Activated CD8-positive, alpha-beta memory T cell treated with anti-CD3 and anti-CD28 coated beads, Interleukin-2, amount 10 ng/mL, durations not matched to agents 7 days and 5 days (primary cell): Measurements from ENCODE around the gene GRIN3B. TPM values are rescaled to one million over a fixed set of nuclear protein-coding genes. Genes with fewer than 3 reads are reported as not detected.

Experiments used
- ATAC-seq: fragments of 150-1000 bp; cut with Tn5 transposase; one replicate; pipeline ENCODE4 v1.10.0; 2021; ENCODE audit warnings: moderate library complexity
- CTCF ChIA-PET: fragments of 350-600 bp; sonication (Branson Sonifier 250); formaldehyde crosslinking; loops from one replicate; lab custom pipeline; 2021; ENCODE audit warnings: antibody characterized with exemption; lab: Charles Lee
- DNase-seq: peaks from one replicate; pipeline ENCODE4 v3.0.0-alpha.2; 2020
- H3K27ac Mint-ChIP-seq: one replicate; pipeline ENCODE4 v1.8.0; 2021; ENCODE audit warnings: mild to moderate bottlenecking, mixed read lengths
- H3K27me3 Mint-ChIP-seq: one replicate; pipeline ENCODE4 v1.8.0; 2021; ENCODE audit warnings: mixed read lengths
- H3K36me3 Mint-ChIP-seq: one replicate; pipeline ENCODE4 v1.8.0; 2021; ENCODE audit warnings: mild to moderate bottlenecking, mixed read lengths
- H3K4me1 Mint-ChIP-seq: one replicate; pipeline ENCODE4 v1.8.0; 2021; ENCODE audit warnings: mixed read lengths
- H3K4me3 Mint-ChIP-seq: one replicate; pipeline ENCODE4 v1.8.0; 2021; ENCODE audit warnings: mild to moderate bottlenecking, moderate library complexity, mixed read lengths
- H3K9me3 Mint-ChIP-seq: one replicate; pipeline ENCODE4 v1.8.0; 2022; ENCODE audit warnings: low read depth, mixed read lengths
- total RNA-seq, 2 experiments: library from RNA; stranded (reverse); gene quantifications; one replicate each; pipeline ENCODE4 v1.2.3, GENCODE V29; 2021

Gene GRIN3B
- total RNA-seq, 2 experiments from 2014 or later, result not detected

DNA sequence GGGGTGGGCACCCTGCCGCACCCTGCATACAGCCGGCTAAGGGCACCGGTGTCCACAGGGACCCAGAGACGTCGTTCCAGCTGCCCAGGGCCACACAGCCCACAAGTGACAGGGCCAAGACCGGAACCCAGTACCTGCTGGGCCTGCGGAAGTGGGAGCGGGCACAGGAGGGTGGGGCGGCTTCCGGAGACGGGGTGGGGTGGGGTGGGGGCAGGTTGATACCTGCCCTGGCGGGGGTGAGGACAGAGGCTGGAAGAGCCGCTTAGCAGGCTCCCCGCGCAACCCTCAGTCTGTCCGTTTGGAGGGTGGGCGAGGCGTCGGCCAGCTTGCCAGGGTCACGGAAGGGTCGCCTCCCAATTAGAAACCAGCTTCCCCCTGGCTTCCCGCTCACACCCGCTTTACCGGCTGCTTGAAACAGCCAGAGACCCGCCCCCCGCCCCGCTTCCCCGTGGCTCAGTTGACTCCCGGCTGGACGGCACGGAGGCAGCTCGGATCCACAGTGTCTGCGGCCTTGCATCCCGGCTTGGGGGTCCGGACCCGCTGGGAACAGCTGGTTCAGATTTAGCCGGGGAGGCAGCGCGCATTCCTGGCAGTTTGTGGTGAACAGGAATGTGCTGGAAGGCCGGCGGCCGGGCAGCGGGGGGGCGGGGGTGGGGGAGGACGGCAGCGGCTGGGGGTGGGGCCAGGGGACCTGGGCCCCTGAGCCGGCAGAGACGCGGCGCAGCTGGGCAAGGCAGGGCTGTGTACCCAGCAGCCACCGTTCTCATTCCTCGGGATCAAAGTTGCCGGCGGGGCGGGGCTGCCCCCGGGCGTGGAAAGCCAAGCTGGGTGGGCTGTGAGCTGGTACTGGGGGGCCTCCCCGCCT lies 28.1 kb downstream of the GRIN3B start:
- Mint-ChIP-seq H3K4me3 (peak overlapping the region; percentile 91), H3K4me1 (peaks cover 31% of the 10 kb centered on the region), H3K9me3 (no peaks in the 10 kb centered on the region), H3K36me3 (peaks cover 21% of the 10 kb centered on the region), H3K27me3 (no peaks in the 10 kb centered on the region), H3K27ac (peak overlapping the region; percentile 81)
- peak; percentile 83 for DNase-seq
- CTCF ChIA-PET, result interaction anchor here (0.7 to 8.5 kb wide), 14 partner anchors 8 to 238 kb away, joined by 3 to 76 read pairs (median 4); partner anchors contain the start of genes ABCA7 and ARHGAP45
- ATAC-seq, result peak; percentile 45

DNA sequence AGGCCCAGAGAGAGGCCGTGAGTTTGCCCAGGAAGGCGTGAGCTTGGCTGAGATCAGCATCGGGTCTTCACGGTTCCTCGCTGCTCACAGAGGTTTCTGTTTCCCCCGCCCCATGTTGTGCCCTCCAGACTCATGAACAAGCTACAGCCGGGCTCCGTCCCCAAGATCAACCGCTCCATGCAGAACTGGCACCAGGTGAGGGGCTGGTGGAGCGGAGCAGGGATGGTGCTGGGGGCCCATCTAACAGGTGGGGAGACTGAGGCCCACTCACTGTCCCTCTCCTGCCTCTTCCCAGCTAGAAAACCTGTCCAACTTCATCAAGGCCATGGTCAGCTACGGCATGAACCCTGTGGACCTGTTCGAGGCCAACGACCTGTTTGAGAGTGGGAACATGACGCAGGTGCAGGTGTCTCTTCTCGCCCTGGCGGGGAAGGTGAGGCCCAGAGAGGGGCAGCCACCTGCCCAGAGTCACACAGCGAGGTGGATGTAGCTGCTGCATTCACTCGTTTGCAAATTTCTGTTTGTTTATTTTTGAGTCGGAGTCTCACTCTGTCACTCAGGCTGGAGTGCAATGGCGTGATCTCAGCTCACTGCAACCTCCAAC lies 32.1 kb downstream of the GRIN3B start:
- no peaks in the 10 kb centered on the region for H3K9me3 Mint-ChIP-seq
- H3K27me3 Mint-ChIP-seq, result no peaks in the 10 kb centered on the region
- ATAC-seq, result no peak
- DNase-seq, result no peak
- no peak overlapping the region for H3K4me3 Mint-ChIP-seq
- peaks cover 46% of the 10 kb centered on the region for H3K4me1 Mint-ChIP-seq
- CTCF ChIA-PET, result interaction anchor here (1.0 to 8.5 kb wide), 4 partner anchors 7 to 45 kb away, joined by 3 to 76 read pairs (median 5); partner anchors contain the start of gene ABCA7
- peaks cover 35% of the 10 kb centered on the region for H3K36me3 Mint-ChIP-seq
- H3K27ac Mint-ChIP-seq, result no peak overlapping the region

DNA sequence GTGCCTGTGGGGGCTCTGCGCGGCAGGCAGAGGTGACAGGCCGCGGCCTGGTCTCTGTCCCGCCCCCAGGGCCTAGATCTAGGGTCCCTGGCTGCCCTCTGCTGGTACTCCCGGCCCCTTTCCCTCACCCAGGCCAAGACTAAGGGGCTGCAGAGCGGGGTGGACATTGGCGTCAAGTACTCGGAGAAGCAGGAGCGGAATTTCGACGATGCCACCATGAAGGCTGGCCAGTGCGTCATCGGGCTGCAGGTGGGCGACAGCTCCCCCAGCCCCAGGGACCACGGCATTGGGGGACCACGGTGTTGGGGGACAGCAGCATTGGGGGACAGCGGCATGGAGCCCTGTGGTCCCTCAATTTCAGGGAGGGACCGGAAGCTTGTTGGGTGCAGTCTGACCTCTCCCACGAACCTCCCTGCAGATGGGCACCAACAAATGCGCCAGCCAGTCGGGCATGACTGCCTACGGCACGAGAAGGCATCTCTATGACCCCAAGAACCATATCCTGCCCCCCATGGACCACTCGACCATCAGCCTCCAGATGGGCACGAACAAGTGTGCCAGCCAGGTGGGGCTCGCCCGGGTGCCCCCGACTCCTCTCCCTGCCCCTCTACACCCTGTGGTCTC lies 35.9 kb downstream of the GRIN3B start:
- no peak for DNase-seq
- H3K36me3 Mint-ChIP-seq, result peaks cover 38% of the 10 kb centered on the region
- no peaks in the 10 kb centered on the region for H3K27me3 Mint-ChIP-seq
- H3K9me3 Mint-ChIP-seq, result no peaks in the 10 kb centered on the region
- H3K27ac Mint-ChIP-seq, result peak overlapping the region; percentile 49
- H3K4me1 Mint-ChIP-seq, result peaks cover 58% of the 10 kb centered on the region
- CTCF ChIA-PET, result interaction anchor here (1.0 to 8.5 kb wide), 5 partner anchors 8 to 208 kb away, joined by 3 to 76 read pairs (median 7); partner anchors contain the start of genes ARHGAP45 and CNN2
- H3K4me3 Mint-ChIP-seq, result no peak overlapping the region
- ATAC-seq, result no peak

DNA sequence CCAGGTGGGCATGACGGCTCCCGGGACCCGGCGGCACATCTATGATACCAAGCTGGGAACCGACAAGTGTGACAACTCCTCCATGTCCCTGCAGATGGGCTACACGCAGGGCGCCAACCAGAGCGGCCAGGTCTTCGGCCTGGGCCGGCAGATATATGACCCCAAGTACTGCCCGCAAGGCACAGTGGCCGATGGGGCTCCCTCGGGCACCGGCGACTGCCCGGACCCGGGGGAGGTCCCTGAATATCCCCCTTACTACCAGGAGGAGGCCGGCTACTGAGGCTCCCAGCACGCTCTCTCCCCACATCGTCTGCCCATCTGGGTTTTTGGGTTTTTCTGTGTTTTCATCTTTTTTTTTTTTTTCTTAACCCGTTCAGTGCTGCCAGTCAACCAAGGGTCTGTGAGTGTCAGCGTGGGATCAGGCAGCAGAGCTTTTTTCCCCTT lies 37.4 kb downstream of the GRIN3B start:
- CTCF ChIA-PET, result interaction anchor here (0.9 to 8.5 kb wide), 13 partner anchors 10 to 229 kb away, joined by 3 to 76 read pairs (median 3); partner anchors contain the start of genes ARHGAP45, CNN2, RNU6-2 and TMEM259
- Mint-ChIP-seq H3K27ac (peak overlapping the region; percentile 79), H3K27me3 (no peaks in the 10 kb centered on the region), H3K4me1 (peaks cover 59% of the 10 kb centered on the region), H3K9me3 (no peaks in the 10 kb centered on the region), H3K36me3 (peaks cover 32% of the 10 kb centered on the region), H3K4me3 (peak overlapping the region; percentile 50)
- no peak for ATAC-seq
- no peak for DNase-seq

DNA sequence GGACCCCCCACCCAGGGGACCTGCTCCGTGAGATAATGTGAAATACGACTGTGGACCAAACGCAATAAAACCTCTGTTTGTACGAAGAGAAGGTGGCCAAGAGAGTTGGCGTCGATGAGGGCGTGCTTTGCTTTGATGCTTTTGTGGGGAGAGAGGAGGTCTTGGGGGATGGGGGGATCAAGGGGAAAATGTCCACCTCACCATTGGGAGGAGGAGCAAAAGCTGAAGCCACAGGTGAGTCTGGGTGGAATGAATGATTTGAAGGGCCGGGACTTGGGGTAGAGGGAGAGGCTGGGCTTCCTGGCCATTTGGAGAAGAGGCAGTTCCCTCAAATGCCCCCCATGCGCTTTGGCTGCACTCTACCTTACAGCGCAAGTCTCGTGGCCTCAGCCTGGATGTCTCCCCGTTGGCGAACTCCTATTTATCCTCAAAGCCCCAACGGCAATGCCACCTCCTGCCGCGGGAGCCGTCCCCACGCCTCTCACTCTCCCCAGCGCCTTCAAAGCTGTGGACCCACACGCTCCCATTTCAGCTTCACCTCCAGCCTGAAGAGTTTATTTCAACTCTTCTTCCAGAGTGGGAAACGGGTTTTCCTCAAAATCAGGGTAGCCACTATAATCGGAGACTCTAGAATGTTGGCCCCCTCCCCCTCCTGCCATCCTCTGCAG lies 38.9 kb downstream of the GRIN3B start:
- Mint-ChIP-seq H3K4me3 (peak overlapping the region; percentile 93), H3K36me3 (peaks cover 25% of the 10 kb centered on the region), H3K27ac (peak overlapping the region; percentile 79), H3K27me3 (no peaks in the 10 kb centered on the region), H3K4me1 (peaks cover 53% of the 10 kb centered on the region), H3K9me3 (no peaks in the 10 kb centered on the region)
- no peak for DNase-seq
- no peak for ATAC-seq
- CTCF ChIA-PET, result interaction anchor here (1.0 to 8.5 kb wide), 12 partner anchors 11 to 228 kb away, joined by 3 to 76 read pairs (median 5); partner anchors contain the start of genes ARHGAP45, CNN2, RNU6-2 and TMEM259

DNA sequence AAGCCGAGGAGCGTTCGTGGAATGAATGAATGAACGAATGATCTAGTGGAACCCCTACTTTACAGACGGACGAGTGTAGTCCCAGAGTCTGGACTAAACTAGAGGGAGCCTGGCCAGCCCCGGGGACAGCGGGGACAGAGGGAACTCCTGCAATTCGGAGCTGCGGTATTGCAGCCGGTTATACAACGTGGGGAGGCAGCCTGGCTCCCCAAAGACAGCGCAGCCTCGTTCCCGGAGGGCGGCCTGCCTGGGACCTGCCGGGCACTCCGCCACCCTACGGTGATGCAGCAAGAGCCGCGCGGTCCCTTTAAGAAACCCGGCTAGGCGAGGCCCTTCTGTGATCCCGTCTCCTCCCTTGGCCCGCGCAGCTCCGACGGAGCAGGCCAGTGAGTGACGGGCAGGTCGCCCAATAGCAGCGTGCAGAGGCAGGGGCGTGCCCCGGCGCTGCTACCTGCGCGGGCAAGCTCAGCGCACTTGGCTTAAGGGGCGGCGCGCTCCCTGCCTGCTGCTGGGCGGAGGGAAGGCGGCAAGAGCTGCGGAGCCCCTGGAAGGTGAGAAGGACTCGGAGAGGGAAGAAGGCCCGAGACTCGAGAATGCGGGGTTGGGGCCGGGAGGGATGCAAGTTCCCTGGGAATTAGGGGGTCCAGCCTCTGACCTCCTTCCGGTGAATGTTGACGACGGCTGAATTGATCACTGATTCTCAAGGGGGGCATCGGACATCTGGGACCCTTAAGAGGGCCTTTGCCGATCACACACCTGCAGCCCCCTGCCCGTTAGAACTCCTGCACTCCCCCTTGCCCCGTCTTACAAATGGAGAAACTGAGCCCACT lies 39.6 kb downstream of the GRIN3B start, which contains the start of gene ABCA7:
Gene ABCA7, plus strand, starts transcription at position 462 of the 830 bp plus-strand sequence. CDS start 1,255 bp downstream, outside the sequence.
- H3K27me3 Mint-ChIP-seq, result no peaks in the 10 kb centered on the region
- CTCF ChIA-PET, result interaction anchor here (0.8 to 8.5 kb wide), 11 partner anchors 12 to 227 kb away, joined by 3 to 76 read pairs (median 5); partner anchors contain the start of genes ARHGAP45, CNN2, RNU6-2 and TMEM259
- peak within 1 kb of the TSS; percentile 93 for H3K4me3 Mint-ChIP-seq
- H3K27ac Mint-ChIP-seq, result peak within 1 kb of the TSS; percentile 83
- H3K9me3 Mint-ChIP-seq, result no peaks in the 10 kb centered on the region
- ATAC-seq, result peak; percentile 95
- peaks cover 25% of the 10 kb centered on the region for H3K36me3 Mint-ChIP-seq
- peak; percentile 100 for DNase-seq
- peaks cover 53% of the 10 kb centered on the region for H3K4me1 Mint-ChIP-seq

DNA sequence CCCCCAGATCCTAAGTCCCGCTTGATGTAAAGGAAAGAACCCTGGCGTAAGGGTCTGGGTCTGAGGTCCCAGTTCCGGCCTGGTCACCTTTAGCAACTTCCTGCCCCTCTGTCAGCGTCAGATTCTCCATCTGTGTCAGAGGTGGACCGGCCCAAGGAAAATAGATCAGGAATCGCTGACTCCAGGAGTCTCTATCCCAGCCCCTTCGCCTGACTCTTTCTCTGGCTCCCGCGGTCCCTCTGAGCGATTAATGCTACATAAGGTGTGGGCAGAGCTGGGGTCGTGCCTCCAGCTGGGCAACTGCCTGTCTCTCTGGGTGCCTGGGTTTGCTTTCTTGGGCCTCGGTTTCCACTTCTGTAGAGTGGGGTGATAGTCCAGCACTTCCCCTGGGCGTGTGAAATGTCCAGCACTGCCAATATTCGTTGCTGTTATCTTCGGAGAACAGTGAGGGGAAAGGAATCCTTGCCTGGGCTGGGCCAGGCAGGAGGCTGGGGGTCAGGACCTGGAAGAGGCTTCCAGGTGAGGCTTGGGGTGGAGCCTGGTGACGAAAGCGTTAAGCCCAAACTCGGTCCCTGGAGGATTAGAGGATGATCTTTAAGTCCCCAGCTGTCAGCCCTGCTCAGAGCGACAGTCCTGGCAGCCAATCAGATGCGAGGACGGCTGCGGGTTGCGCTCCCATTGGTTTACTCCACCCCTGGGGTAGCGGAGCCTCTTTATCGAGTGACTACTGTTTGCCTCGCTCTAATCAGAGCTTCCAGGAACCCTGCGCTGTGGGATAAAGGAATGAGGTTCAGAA lies 40.5 kb downstream of the GRIN3B start:
- peaks cover 49% of the 10 kb centered on the region for H3K4me1 Mint-ChIP-seq
- no peaks in the 10 kb centered on the region for H3K9me3 Mint-ChIP-seq
- DNase-seq (peak; percentile 96), ATAC-seq (peak; percentile 67)
- peak overlapping the region; percentile 83 for H3K27ac Mint-ChIP-seq
- CTCF ChIA-PET, result interaction anchor here (0.8 to 8.5 kb wide), 13 partner anchors 10 to 226 kb away, joined by 3 to 76 read pairs (median 5); partner anchors contain the start of genes ARHGAP45, CNN2, RNU6-2 and TMEM259
- peak overlapping the region; percentile 93 for H3K4me3 Mint-ChIP-seq
- no peaks in the 10 kb centered on the region for H3K27me3 Mint-ChIP-seq
- H3K36me3 Mint-ChIP-seq, result peaks cover 25% of the 10 kb centered on the region

DNA sequence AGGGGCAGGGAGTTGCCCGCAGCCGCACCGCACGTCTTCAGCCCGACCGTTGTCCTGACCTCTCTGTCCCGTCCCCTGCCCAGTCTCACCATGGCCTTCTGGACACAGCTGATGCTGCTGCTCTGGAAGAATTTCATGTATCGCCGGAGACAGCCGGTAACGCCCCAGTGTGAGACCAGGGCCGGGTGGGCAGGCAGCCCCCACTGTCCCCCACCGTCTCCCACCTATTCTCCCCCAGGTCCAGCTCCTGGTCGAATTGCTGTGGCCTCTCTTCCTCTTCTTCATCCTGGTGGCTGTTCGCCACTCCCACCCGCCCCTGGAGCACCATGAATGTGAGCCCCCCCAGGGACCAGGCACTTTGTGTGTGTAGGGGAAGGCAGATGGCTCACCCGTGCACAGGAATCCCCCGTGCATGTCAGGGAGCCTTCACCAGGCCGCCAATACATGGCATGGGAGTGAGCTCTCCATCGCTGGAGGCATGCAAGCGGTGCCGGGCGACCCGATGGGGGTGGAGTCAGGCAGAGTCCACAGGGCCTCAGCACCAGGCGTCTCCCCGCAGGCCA lies 41.1 kb downstream of the GRIN3B start:
- H3K27me3 Mint-ChIP-seq, result no peaks in the 10 kb centered on the region
- no peak for ATAC-seq
- H3K9me3 Mint-ChIP-seq, result no peaks in the 10 kb centered on the region
- CTCF ChIA-PET, result interaction anchor here (0.8 to 8.5 kb wide), 7 partner anchors 10 to 42 kb away, joined by 3 to 76 read pairs (median 4); partner anchors contain the start of genes ARHGAP45 and CNN2
- peaks cover 43% of the 10 kb centered on the region for H3K4me1 Mint-ChIP-seq
- no peak for DNase-seq
- peak overlapping the region; percentile 93 for H3K4me3 Mint-ChIP-seq
- peaks cover 19% of the 10 kb centered on the region for H3K36me3 Mint-ChIP-seq
- peak overlapping the region; percentile 83 for H3K27ac Mint-ChIP-seq

DNA sequence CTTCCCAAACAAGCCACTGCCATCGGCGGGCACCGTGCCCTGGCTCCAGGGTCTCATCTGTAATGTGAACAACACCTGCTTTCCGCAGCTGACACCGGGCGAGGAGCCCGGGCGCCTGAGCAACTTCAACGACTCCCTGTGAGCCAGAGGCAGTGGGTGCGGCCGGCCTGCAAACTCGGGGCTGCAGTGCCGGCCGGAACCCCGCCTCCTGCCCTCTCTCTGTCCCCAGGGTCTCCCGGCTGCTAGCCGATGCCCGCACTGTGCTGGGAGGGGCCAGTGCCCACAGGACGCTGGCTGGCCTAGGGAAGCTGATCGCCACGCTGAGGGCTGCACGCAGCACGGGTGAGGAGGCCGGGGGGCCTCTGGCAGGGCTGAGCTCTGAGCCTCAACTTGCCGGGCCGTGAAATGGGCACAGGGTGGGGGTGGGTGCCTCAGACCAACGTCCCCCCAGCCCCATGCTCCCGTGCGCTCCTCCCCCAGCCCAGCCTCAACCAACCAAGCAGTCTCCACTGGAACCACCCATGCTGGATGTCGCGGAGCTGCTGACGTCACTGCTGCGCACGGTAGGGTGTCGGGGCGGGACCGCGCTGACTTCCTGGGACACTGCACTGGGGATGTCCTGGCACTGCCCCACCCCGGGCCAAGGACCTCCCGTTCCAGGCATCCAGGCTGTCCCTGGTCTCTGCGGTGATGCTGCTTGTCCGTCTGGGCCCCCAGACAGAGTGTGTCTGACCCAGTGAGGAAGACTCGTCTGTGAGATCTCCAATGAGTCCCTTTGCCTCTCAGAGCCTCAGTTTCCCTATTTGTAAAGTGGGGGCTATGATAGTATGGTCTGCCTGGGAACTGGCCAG lies 41.8 kb downstream of the GRIN3B start:
- no peaks in the 10 kb centered on the region for H3K9me3 Mint-ChIP-seq
- H3K4me1 Mint-ChIP-seq, result peaks cover 39% of the 10 kb centered on the region

More for the DNA sequence above, 41.8 kb downstream of the GRIN3B start:
- CTCF ChIA-PET, result interaction anchor here (0.9 to 8.5 kb wide), 5 partner anchors 9 to 24 kb away, joined by 3 to 76 read pairs (median 6); partner anchors contain the start of genes ARHGAP45 and CNN2
- peaks cover 16% of the 10 kb centered on the region for H3K36me3 Mint-ChIP-seq
- H3K27ac Mint-ChIP-seq, result no peak overlapping the region
- peak; percentile 41 for DNase-seq
- no peak for ATAC-seq
- no peaks in the 10 kb centered on the region for H3K27me3 Mint-ChIP-seq
- H3K4me3 Mint-ChIP-seq, result no peak overlapping the region
